Caco-2 (cell line): ENCODE measurements around the gene SMIM8. TPM values are rescaled to one million over a fixed set of nuclear protein-coding genes. Genes with fewer than 3 reads are reported as not detected.

Experiments
- BruUV-seq: library from RNA; stranded (reverse); fragments of 400-500 nt; replicated peaks from 2 replicates; lab custom pipeline; 2021; lab: Mats Ljungman, UMichigan
- CTCF ChIA-PET: fragments of 300-600 bp; sonication (Branson Sonifier 250); formaldehyde crosslinking; loops from one replicate; lab custom pipeline; 2022; ENCODE audit warnings: antibody characterized with exemption; lab: Charles Lee
- POLR2A ChIA-PET: fragments of 300-600 bp; sonication (Branson Sonifier 250); formaldehyde crosslinking; loops from one replicate; lab custom pipeline; 2022; ENCODE audit warnings: antibody characterized with exemption; lab: Charles Lee
- DNase-seq, 2 experiments: peaks; one replicate each; pipeline versions ENCODE4 v3.0.0 to v3.0.0-alpha.2; 2020 to 2022
- H3K27me3 ChIP-seq: replicated peaks from 2 replicates; pipeline ENCODE4 v1.6.0; 2011; ENCODE audit warnings: low read length; ENCODE audit not compliant: control insufficient read depth, insufficient read depth
- H3K36me3 ChIP-seq: 2 replicates; pipeline ENCODE4 v1.5.1; 2011; ENCODE audit warnings: low read length; ENCODE audit not compliant: control insufficient read depth, insufficient read depth
- H3K4me1 ChIP-seq: fragments of 250-450 bp; sonication (Bioruptor Pico); 2 replicates; pipeline ENCODE4 v1.5.1; 2020; ENCODE audit warnings: mild to moderate bottlenecking
- H3K4me3 ChIP-seq: 2 replicates; pipeline ENCODE4 v1.5.1; 2011; ENCODE audit warnings: low read depth, mild to moderate bottlenecking, control low read depth, low read length
- H3K9me3 ChIP-seq: fragments of 250-450 bp; sonication (Bioruptor Pico); 2 replicates; pipeline ENCODE4 v1.5.1; 2020; ENCODE audit warnings: mild to moderate bottlenecking, moderate library complexity
- H3K27ac Mint-ChIP-seq: one replicate; pipeline ENCODE4 v1.8.0; 2022; ENCODE audit warnings: mixed read lengths; ENCODE audit not compliant: unreplicated experiment
- H3K27me3 Mint-ChIP-seq: one replicate; pipeline ENCODE4 v1.8.0; 2022; ENCODE audit warnings: mixed read lengths; ENCODE audit not compliant: insufficient read depth, unreplicated experiment
- H3K36me3 Mint-ChIP-seq: one replicate; pipeline ENCODE4 v1.8.0; 2022; ENCODE audit warnings: mild to moderate bottlenecking, mixed read lengths; ENCODE audit not compliant: insufficient read depth, unreplicated experiment
- H3K4me1 Mint-ChIP-seq: one replicate; pipeline ENCODE4 v1.8.0; 2022; ENCODE audit warnings: low read depth, mixed read lengths; ENCODE audit not compliant: unreplicated experiment
- H3K4me3 Mint-ChIP-seq: one replicate; pipeline ENCODE4 v1.8.0; 2022; ENCODE audit warnings: mild to moderate bottlenecking, moderate library complexity, mixed read lengths; ENCODE audit not compliant: unreplicated experiment
- H3K9me3 Mint-ChIP-seq: one replicate; pipeline ENCODE4 v1.8.0; 2022; ENCODE audit warnings: mixed read lengths; ENCODE audit not compliant: unreplicated experiment
- CTCF ChIP-seq, 2 experiments: fragments of 200-600 bp in 1 of 2; IDR thresholded peaks; 1 replicate in 1 of 2; 2 replicates in 1 of 2; pipeline versions ENCODE4 v1.5.1 to v1.8.0; 2011 to 2022; ENCODE audit warnings: antibody characterized with exemption in 1 of 2, control low read depth in 1 of 2, inconsistent platforms in 1 of 2, low read depth in 1 of 2, low read length in 1 of 2, mild to moderate bottlenecking in 1 of 2, moderate library complexity in 1 of 2; ENCODE audit not compliant: insufficient read depth in 1 of 2, severe bottlenecking in 1 of 2, unreplicated experiment in 1 of 2
- intact Hi-C: fragments of 100-400 bp; cut with micrococcal nuclease; formaldehyde crosslinking; loops from one replicate; pipeline ENCODE4 v1.10.0; 2022; ENCODE audit not compliant: unreplicated experiment
- total RNA-seq: library from RNA; stranded (reverse); gene quantifications from 2 replicates; pipeline ENCODE4 v1.2.3, GENCODE V29; 2022

Gene SMIM8
- total RNA-seq, 1 experiment from 2014 or later, result 8.5 TPM

GRCh38 chr6:87350516-87350915 lies 28.1 kb downstream of the SMIM8 start:
- no peak for DNase-seq
- Histone ChIP-seq H3K9me3 (no peaks in the 10 kb centered on the region), H3K4me1 (no peaks in the 10 kb centered on the region), H3K4me3 (no peak overlapping the region), H3K36me3 (no peaks in the 10 kb centered on the region), H3K27me3 (no peaks in the 10 kb centered on the region)
- Mint-ChIP-seq H3K27me3 (no peaks in the 10 kb centered on the region), H3K36me3 (no peaks in the 10 kb centered on the region), H3K27ac (no peak overlapping the region), H3K4me3 (no peak overlapping the region), H3K9me3 (no peaks in the 10 kb centered on the region), H3K4me1 (no peaks in the 10 kb centered on the region)
- TF ChIP-seq CTCF (IDR thresholded peaks at IDR 0.05; ENCODE audit: insufficient read depth in 1 of 2, low read depth in 1 of 2, low read length in 1 of 2, severe bottlenecking in 1 of 2, unreplicated experiment in 1 of 2), result no peak
- no TSS peak for BruUV-seq
- ChIA-PET CTCF (no interaction called here), POLR2A (no interaction called here)
- intact Hi-C loops, result no loop called here

- no TSS peak for BruUV-seq
- Mint-ChIP-seq H3K4me3 (no peak overlapping the region), H3K27ac (no peak overlapping the region), H3K27me3 (no peaks in the 10 kb centered on the region), H3K9me3 (no peaks in the 10 kb centered on the region), H3K36me3 (no peaks in the 10 kb centered on the region), H3K4me1 (no peaks in the 10 kb centered on the region)
- Histone ChIP-seq H3K27me3 (no peaks in the 10 kb centered on the region), H3K4me3 (no peak overlapping the region), H3K36me3 (no peaks in the 10 kb centered on the region), H3K9me3 (no peaks in the 10 kb centered on the region), H3K4me1 (no peaks in the 10 kb centered on the region)
- DNase-seq, result no peak
- ChIA-PET POLR2A (no interaction called here), CTCF (no interaction called here)
- no peak for TF ChIP-seq CTCF (IDR thresholded peaks at IDR 0.05; ENCODE audit: insufficient read depth in 1 of 2, low read depth in 1 of 2, low read length in 1 of 2, severe bottlenecking in 1 of 2, unreplicated experiment in 1 of 2)
- intact Hi-C loops, result no loop called here
Observed at GRCh38 chr6:87351583-87351982, 29.2 kb downstream of the SMIM8 start.

GRCh38 chr6:87356181-87356580 lies 33.8 kb downstream of the SMIM8 start:
- no peak for TF ChIP-seq CTCF (IDR thresholded peaks at IDR 0.05; ENCODE audit: insufficient read depth in 1 of 2, low read depth in 1 of 2, low read length in 1 of 2, severe bottlenecking in 1 of 2, unreplicated experiment in 1 of 2)
- peaks cover 8% of the 10 kb centered on the region; the same call in 1 of the 2 replicates for H3K4me1 ChIP-seq
- DNase-seq, result no peak
- no peak overlapping the region for H3K27ac Mint-ChIP-seq
- no peaks in the 10 kb centered on the region for H3K9me3 ChIP-seq
- no peaks in the 10 kb centered on the region for H3K36me3 ChIP-seq
- CTCF ChIA-PET, result no interaction called here
- no peaks in the 10 kb centered on the region for H3K36me3 Mint-ChIP-seq
- peaks cover 7% of the 10 kb centered on the region for H3K4me1 Mint-ChIP-seq
- no peak overlapping the region for H3K4me3 Mint-ChIP-seq
- BruUV-seq, result no TSS peak
- intact Hi-C loops, result no loop called here
- no peaks in the 10 kb centered on the region for H3K27me3 Mint-ChIP-seq
- POLR2A ChIA-PET, result no interaction called here
- no peak overlapping the region for H3K4me3 ChIP-seq
- no peaks in the 10 kb centered on the region for H3K9me3 Mint-ChIP-seq
- H3K27me3 ChIP-seq, result no peaks in the 10 kb centered on the region
